ENCODE measurements around the gene EPHA4.

The EPHA4 gene

DNA sequence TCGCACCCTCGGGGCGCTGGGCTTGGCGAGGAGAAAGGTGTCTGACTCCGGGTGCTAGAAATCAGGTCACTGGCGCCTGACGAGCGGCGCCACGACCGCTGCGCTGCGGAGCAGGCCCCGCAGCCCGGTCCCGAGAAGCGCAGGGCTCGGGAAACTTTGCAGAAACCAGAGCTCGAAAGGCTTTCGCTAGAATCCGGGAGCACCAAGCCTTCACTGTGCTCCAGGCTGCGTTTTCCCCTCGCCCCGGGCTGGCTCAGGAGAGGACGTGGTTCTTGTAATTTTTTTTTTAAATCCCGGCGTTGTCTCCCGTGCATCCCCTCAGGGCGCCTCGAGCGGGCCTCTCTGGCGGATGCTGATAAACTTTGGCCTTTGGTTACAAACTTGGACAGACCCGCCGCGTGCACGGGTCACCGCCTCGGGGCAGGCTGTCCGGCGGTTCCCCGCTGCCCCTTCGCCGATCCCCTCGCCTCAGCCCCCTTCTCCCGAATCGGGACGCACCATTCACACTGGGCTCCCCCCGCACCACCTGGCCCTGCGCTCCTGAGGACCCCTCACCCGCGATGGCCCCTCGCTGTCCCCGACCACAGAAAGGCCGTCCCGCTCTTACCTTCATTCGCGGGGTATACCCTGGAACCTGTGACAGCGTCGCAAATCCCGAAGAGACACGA, 419 bp downstream of the EPHA4 start:
- DNase-seq (ENCODE audit: low read depth in 2 of 2): no peak

DNA sequence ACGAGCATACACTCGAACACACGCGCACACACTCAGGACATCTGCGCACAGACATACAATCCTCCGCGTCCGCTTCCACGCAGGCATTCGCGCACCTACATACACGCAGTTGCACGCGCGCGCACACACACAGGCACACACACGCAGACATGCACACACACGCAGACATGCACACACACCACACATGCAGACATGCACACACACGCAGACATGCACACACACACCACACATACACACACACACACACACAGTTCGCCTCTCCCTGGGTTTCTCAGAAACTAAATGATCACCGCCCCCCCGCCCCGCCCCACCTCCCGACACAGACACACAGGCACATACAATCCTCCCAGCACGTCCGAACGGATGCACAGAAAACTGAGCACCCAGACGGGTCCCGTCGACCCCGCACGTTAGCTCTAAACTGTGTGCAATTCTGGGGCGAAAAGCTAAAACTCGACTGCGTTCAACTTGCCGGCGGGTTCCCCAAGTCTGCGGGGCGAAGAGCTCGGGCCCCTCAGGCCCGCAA, 1.0 kb downstream of the EPHA4 start:
- DNase-seq (ENCODE audit: low read depth in 2 of 2): no peak

DNA sequence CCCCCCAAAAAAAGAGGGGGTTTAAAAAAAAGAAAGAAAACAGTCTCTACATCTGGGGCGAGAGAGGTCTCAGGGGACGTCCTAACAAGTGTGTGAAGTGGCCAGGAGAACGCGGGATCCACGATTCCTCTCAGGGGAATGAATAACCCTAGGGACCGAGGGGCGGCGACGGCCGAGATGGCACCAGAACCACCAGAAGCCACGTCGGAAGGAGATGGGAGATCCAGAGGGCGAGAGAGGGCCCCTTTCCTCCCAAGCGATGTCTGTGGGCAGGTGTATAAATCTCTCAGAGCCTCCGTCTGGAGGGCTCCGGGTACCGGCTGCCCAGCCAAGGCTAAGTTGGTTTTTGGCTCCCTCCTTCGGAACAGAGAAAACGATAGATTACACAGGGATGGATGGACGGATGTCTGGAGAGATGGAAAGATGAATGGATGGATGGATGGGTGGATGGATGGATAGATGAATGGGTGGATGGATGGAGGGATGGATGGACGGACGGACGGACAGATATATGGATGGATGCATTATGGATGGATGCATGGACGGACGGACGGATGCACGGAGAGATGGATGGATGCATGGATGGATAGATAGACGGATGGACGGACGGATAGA, 1.7 kb downstream of the EPHA4 start:
- no peak for DNase-seq (ENCODE audit: low read depth in 2 of 2)

DNA sequence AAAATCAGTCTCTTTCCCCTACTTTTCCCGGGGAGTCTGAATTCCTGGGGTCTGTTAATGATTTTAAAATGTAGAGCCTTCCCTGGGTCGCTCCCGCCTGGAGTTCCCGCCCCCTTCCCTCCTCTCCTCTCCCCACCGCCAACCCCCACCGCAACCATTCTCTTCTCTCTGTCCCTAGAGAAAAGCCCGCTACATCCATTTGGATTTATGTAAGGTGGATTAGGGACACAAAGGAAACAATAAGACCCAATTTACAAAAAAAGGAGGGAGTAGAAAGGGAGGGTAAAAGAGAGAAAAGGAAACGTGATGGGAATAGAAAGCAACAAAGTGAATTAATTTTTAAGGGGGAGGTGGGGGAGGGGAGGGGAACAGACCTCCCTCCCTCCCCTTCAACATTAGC, 2.2 kb downstream of the EPHA4 start:
- DNase-seq (ENCODE audit: low read depth in 2 of 2): no peak

DNA sequence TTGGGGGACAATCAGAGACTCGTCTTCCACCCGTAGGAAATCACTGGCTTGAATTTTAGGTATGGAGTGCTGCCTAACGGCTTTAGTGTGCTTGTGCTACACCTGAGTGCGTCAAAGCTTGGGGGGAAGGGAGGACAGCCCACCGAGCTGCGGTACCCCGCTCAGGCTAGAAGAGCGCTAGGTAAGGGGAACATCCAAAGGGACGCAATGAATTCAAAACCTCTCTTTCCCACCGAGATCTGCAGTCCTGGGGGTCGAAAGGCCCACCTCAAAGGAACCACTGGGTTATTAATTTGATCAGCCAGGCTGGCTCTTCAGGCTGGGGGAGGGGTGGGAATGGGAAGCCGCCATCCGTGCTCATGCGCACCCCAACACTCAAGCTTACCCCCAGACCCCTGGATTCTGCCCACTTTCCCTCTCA, 2.7 kb downstream of the EPHA4 start:
- no peak for DNase-seq (ENCODE audit: low read depth in 2 of 2)

DNA sequence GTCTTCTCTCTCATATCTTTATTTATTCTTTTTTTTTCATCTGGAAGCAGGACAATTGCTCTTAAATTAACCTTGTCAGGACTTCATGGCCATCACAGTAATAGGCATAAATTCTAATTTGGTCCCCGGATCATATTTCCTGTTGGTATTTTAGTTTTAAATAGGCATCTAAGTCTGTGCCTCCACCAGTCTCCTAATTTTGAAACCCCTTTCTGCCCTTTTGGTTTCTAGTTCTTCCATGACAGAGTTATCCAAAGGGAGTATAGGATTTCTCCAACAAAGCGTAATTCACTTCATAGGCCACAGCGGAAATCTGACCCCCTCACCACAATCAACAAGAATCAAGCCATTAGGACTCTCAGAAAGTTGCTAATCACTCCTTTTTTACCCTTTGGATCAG, 3.8 kb downstream of the EPHA4 start:
- no peak for DNase-seq (ENCODE audit: low read depth in 2 of 2)

DNA sequence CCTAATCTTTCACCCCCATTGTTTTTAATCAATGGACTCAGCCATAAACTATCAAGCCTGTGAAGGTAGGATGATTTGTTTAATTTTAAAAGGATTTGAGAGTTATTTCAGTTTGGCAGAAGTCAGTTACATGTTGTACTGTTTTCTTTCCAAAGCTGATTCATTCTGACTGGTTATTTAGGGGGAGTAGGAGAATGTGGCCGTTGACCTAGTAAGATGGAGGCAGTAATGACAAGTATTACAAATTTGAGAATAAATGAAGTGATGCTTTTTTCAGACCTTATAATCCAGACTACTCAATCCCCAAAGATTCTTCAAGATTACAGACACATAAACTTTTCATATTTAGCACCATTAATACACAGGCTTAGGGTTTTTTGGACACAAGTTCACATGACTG, 4.3 kb downstream of the EPHA4 start:
- no peak for DNase-seq (ENCODE audit: low read depth in 2 of 2)

DNA sequence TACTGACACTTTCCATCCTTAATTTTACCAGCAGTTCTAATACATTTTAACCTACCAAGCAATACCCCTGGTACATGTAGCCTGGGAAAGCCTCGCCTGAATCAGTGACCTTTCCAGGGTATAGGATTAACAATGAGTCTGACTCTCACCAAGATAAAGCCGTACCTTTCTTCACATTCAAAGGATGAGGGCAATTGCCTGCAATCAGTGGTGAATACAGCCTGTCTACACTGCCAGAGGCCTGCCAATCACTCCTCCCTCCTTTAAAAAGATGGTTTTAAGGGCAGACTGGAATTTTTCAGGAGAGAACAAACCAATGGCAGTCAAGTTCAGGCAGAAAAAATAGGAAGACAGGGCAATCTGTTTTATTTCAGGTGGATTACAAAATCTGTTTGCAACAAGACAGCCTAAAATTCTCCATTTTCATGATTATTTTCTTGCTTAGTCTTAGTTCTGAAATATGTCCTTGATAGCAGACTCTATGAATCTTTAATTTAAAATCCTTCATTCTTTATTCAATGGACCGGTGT, 4.8 kb downstream of the EPHA4 start:
- no peak for DNase-seq (ENCODE audit: low read depth in 2 of 2)

DNA sequence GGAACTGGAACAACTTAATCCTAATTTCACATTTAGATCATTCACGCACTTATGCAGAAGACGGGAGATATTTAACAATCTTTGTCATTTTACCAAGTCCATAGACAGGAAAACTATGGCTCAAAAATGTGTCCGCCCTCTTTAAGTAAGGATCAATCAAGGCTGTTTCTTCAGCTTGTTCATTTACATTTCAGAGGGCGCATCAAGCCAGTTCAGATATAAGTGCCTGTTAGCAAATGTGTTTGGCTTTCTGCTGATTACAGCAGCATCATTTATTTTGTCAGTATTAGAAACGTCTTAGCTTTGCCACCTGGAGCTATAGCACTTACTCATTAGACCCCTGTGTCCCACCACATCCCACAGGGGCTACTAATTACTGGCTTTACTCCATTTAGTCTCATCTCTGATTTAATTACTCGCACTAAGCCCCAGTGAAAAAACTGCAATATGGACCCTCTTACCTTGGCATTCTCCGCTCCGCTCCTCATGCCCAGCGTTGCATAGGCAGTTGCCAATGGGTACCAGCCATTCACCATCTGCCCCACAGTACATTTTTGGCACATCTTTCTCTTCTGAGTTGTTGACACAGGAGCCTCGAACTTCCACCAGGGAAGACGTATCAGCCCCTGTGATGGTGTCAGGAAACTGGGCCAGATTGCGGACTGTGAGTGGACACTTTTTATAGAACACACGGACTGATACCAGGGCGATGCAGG, 8.7 kb downstream of the EPHA4 start:
- no peak for DNase-seq (ENCODE audit: low read depth in 2 of 2)

DNA sequence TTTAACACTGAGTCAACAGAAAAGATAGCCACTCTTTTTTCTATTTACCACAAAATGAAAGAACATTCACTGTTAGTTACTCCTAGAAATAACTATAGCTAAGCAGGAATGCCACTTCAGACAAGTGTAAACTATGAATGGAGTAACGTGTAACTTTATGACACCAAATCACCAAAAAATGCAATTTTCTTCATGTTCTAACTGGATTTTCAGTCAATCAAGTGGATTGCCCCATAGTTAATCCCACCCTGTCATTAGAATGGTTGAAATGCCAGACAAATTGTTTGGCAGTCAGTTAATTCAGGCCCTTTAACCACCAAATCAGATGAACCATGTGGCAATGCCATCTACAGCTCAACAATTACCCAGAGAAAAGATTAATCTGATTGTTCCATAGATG, 9.9 kb downstream of the EPHA4 start:
- no peak for DNase-seq (ENCODE audit: low read depth in 2 of 2)

DNA sequence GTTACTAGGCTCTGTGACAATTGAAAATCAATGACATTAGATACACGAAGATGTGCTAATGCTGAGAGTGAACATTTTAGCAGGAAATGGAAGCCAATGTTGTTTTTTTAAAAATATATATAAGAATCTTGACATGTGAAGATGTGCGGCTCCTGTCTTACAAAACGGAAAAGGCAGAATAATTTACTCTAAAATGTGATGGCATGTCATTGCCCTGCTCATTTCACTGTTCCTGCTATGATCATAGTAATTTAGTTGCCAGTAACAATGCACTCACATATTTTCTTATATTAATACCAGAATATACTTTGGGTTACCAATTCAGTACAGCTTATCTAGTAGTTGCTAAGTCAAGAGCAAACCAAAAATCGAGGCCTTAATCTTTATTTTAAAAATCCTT, 10.3 kb downstream of the EPHA4 start:
- no peak for DNase-seq (ENCODE audit: low read depth in 2 of 2)

DNA sequence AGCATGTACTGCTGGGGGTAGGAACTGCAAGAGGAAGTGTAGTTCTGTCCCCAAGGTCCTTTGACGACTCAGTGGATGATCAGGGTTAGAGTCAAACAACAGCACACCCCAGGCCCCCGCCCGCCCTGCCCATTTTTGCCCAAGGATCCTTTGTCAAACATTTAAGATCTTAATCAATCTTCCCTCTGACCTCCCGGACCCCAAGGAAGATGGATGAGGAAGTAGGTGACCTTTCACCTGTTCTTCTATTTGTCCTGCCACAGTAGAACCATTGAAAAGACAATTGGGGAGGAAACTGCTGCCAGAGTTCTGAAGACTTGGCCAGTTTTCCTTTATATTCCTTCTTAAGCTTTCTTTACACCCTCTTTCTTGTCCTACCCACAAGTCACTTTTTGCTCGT, 12.1 kb downstream of the EPHA4 start:
- no peak for DNase-seq (ENCODE audit: low read depth in 2 of 2)

DNA sequence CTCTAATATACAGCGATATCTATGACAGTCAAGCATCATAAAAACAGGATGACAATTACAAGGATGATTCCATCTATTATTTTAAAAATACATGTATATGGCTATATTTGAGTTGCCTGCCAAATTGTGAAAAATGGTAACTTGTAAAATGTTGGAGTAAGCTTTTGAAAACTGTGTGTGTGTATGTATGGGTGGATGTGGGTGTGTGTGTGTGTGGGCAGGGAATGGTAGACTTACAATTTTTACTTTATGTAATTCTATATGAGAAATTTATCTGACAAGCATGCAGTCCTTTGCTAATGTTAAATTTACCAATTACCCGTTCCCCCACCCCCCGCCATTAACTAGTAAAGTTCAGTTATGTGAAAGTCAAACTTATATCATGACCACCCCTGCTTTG, 14.0 kb downstream of the EPHA4 start:
- no peak for DNase-seq (ENCODE audit: low read depth in 2 of 2)

DNA sequence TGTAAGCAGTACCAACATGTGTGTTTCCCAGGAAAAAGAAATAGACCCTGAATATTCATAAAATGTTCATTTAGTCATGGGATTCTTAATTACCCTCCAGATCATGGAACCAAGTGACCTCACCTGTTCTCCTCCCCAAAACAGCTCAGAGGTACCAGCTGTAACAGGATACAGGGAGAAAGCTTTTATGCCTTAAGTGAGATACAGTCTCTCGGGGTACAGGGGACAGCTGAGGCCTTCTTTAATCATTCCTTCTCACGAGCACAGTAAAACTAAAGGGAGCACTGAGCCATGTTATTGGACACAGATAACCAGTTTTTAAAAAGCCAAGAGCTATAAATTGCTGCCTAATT, 16.6 kb downstream of the EPHA4 start:
- no peak for DNase-seq (ENCODE audit: low read depth in 2 of 2)

DNA sequence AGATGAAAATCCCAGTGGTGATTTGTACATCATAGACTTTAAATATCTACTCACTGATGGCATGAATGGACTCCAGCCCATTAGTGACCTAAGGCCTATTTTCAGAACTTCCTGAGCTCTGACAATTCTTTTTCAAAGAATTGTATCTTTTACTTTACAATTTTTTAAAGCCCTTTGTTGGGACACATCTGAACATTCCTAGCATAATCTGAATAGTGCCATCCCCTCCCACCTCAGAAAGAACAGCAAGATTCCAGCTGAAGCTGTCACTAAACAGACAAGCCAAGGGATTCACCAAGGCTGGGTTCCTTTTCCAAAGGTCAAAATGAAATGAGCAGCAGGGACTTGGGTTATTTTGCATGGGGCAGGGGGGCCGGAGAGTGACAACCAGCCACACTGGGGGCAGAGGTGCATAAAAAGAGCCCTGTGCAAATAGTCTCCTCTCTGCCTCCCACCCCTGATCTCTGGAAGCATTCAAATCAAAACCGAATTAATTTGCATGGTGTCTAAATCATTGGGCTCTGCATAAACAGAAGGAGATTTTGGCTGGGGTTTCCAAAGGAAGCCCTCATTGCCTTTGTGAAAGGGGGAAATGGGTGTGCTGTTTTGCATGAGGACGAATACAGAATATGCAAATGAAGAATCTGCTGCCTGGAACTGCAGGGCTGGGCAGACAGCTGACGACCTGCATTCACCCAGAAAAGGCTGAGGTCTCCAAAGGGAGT, 17.2 kb downstream of the EPHA4 start:
- DNase-seq (ENCODE audit: low read depth in 2 of 2): no peak

DNA sequence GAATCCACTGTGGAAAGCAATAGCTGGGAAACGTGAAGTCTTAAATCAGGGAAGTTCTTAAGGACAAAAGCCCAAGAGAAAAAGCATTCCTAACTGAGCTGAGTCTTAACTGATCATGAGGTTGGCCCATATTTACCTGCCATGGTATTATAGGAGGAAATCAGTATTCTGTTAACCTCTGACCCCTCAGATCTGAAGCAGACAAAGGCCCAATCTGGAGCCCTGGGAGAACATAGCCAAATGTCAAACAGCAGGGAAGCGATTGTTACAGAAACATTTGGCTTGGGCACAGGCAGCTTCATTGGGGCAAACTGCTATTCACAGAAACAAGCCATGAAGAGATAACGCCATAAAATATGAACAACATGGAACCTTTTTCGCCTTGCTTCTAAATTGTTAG, 18.8 kb downstream of the EPHA4 start:
- DNase-seq (ENCODE audit: low read depth in 2 of 2): no peak

DNA sequence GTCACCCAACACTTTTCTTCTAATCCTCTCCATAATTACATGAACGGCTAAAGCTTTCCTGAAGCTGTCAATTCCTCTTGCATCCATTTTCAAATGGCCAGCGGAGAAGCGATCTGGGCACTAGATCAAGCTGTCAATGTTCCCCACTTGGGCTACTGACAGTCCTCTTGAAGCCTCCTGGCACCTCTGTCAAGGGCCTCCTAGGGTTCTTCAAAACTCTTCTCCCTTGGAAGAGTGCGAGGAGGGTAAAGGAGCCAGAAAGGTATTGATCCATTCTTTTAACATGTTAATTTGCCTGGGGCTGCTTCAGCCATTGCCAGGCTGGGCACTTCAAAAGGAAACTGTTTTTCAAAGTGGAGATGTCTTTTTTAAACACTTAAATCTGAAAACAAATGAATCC, 19.8 kb downstream of the EPHA4 start:
- no peak for DNase-seq (ENCODE audit: low read depth in 2 of 2)

DNA sequence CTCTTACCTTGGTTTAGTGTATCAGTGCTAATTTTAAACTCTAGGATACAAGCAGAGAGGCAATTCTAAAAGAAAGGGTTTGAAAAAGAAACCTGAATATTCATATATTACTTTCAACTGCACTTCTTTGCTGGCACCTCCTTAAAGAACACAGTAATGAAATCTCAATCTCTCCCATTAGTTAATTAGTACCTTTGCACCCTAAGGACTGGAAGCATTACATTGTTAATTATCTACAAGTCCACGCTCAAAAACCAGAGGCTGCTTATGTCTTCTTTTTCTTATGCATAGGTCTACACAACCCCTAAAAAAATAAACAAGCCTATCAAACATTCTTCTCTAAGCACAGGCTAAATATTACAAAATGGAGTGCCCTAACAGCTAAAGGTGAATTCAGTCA, 20.2 kb downstream of the EPHA4 start:
- no peak for DNase-seq (ENCODE audit: low read depth in 2 of 2)

DNA sequence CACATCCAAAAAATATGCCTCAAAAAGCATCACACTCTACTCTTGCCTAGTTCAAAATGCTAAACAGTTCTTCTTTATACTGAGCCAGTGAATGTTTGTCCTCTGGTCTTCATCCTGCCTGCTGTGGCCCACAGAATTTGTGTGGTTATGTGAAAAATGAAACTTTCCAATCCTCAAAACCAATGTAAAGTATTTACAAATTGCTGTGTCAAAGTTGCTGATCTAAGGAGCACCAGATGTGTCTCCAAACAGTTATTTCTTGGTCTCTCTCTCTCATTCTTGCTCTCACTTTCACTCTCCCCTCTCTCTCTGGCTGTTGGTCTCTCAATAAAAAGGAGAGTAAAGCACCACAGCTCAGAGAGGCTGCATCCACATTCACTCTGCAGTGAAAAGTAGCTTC, 23.0 kb downstream of the EPHA4 start:
- no peak for DNase-seq (ENCODE audit: low read depth in 2 of 2)

DNA sequence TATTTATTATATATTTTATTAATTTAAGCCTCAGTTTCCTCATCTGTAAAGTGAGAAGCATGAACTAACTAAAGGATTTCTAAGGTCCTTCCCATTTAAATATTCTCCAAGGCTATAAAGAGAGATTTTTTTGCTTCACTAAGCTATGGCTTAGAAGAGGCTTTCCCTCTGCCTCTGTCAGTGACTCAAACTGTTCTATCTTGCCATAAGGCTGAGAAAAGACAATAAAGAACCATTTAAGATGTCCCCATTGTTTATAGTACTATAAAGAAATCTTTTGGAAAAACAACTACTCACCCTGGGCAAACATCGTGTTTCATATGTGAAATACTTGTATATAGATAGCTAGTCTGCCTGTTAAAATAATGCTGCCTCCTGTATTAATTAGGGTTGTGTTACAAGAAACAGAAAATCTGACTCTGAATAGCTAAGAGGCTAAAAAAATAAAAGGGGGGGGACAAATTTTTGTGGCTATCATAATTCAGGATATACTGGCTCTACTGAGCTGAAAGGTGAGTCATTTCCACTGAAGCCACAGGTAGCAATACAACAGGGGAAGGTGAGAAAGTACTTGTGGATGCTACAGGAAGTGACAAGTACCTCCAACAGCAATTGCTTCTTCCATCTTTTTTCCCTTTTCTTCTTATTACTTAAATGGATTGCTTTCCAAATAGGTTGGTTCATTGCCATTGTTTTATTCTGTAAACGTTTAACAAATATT, 25.4 kb downstream of the EPHA4 start:
- DNase-seq (ENCODE audit: low read depth in 2 of 2): no peak

DNA sequence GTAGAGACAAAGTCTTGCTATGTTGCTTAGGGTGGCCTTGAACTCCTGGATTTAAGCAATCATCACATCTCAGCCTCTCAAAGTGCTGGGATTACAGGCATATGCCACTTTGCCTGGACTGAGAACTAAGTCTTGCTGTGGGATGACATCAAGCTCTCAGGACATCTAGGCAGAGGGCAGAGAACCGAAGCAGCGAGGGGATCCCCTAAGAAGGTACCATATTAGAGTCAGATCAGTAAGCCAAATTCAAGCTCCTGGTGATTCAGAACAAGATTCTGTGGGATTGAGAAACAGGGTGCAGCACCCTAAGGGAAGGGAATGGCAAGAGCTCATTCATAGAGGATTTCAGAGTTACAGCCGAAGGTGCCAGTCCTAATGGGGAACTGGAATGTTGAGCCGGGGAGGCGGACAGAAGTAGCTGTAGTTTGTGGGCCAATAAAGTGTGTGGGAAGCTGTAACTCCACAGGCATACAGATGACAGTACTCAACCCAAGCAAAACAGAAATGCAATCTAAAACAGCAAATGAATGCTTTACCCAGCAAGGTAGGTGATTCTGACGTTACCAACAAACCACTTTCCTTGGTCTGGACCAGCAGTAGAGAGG, 30.9 kb downstream of the EPHA4 start:
- DNase-seq (ENCODE audit: low read depth in 2 of 2): no peak
